ENCODE data around the gene SLC13A1. TPM values are rescaled to one million over a fixed set of nuclear protein-coding genes. Genes with fewer than 3 reads are reported as not detected.
"Not testable (repeated sequence)": the region's sequence is repeated elsewhere in the genome, so short reads cannot be mapped to it uniquely, and the experiment has no call there.

SLC13A1 gene
- total and polyA plus RNA-seq, 3 donors from 2014 or later = not detected

GRCh38 chr7:123096976-123097375 is 102.8 kb downstream of the SLC13A1 start:
- TF ChIP-seq POLR2A (IDR thresholded peaks at IDR 0.05) (no peak), CTCF (IDR thresholded peaks at IDR 0.05) (no peak)

GRCh38 chr7:123096434-123096833 is 103.3 kb downstream of the SLC13A1 start:
- Histone ChIP-seq H3K9me3 (no peaks in the 10 kb centered on the region), H3K36me3 (ENCODE audit: low read depth, missing control alignments) (no peaks in the 10 kb centered on the region), H3K27me3 (no peaks in the 10 kb centered on the region), H3K27ac (no peak overlapping the region), H3K4me1 (no peaks in the 10 kb centered on the region), H3K4me3 (no peak overlapping the region)
- no peak for TF ChIP-seq POLR2A (IDR thresholded peaks at IDR 0.05)
- no peak for TF ChIP-seq CTCF (IDR thresholded peaks at IDR 0.05)
- no peak for DNase-seq
- intact Hi-C loops (cut with DNase I; ENCODE audit: low total_unique reads) = no loop called here
- WGBS, 2 donors = 80 to 87% methylated on average over 1 of the region's 1 CpG

More at GRCh38 chr7:123096976-123097375, 102.8 kb downstream of the SLC13A1 start:
- Histone ChIP-seq H3K4me3 (no peak overlapping the region), H3K4me1 (no peaks in the 10 kb centered on the region), H3K27me3 (no peaks in the 10 kb centered on the region), H3K27ac (no peak overlapping the region), H3K36me3 (ENCODE audit: low read depth, missing control alignments) (no peaks in the 10 kb centered on the region), H3K9me3 (no peaks in the 10 kb centered on the region)
- intact Hi-C loops (cut with DNase I; ENCODE audit: low total_unique reads) = no loop called here
- 80 to 93% methylated on average over 1 of the region's 1 CpG for WGBS, 2 donors
- no peak for DNase-seq

- TF ChIP-seq CTCF (IDR thresholded peaks at IDR 0.05) = no peak
- TF ChIP-seq POLR2A (IDR thresholded peaks at IDR 0.05) = no peak
- Histone ChIP-seq H3K27me3 (no peaks in the 10 kb centered on the region), H3K36me3 (ENCODE audit: low read depth, missing control alignments) (no peaks in the 10 kb centered on the region), H3K4me3 (no peak overlapping the region), H3K9me3 (no peaks in the 10 kb centered on the region), H3K27ac (no peak overlapping the region), H3K4me1 (no peaks in the 10 kb centered on the region)
- WGBS, 2 donors = 76 to 94% methylated on average over 2 of the region's 2 CpGs
- intact Hi-C loops (cut with DNase I; ENCODE audit: low total_unique reads) = no loop called here
- DNase-seq = no peak
Observed at GRCh38 chr7:123090456-123090855, 109.3 kb downstream of the SLC13A1 start.

- 90 to 93% methylated on average over 1 of the region's 1 CpG for WGBS, 2 donors
- H3K36me3 ChIP-seq (ENCODE audit: low read depth, missing control alignments); H3K9me3 ChIP-seq; intact Hi-C loops (cut with DNase I; ENCODE audit: low total_unique reads); DNase-seq; H3K27me3 ChIP-seq; H3K27ac ChIP-seq; H3K4me3 ChIP-seq; H3K4me1 ChIP-seq: not testable (repeated sequence)
Observed at GRCh38 chr7:123086910-123087309, 112.9 kb downstream of the SLC13A1 start.

GRCh38 chr7:123084861-123085260 is 114.9 kb downstream of the SLC13A1 start:
- 87 to 91% methylated on average over 7 to 9 of the region's 9 CpGs for WGBS, 2 donors
- DNase-seq; H3K4me1 ChIP-seq; H3K9me3 ChIP-seq; H3K27me3 ChIP-seq; H3K4me3 ChIP-seq; H3K27ac ChIP-seq; intact Hi-C loops (cut with DNase I; ENCODE audit: low total_unique reads); H3K36me3 ChIP-seq (ENCODE audit: low read depth, missing control alignments): not testable (repeated sequence)

GRCh38 chr7:123079021-123079420 is 120.7 kb downstream of the SLC13A1 start:
- H3K27ac ChIP-seq = no peak overlapping the region
- H3K4me3 ChIP-seq = no peak overlapping the region
- whole genome bisulfite sequencing, 2 donors = 94 to 100% methylated on average over 1 of the region's 1 CpG
- H3K36me3 ChIP-seq (ENCODE audit: low read depth, missing control alignments) = no peaks in the 10 kb centered on the region
- H3K27me3 ChIP-seq = no peaks in the 10 kb centered on the region
- intact Hi-C loops (cut with DNase I; ENCODE audit: low total_unique reads) = no loop called here
- no peaks in the 10 kb centered on the region for H3K4me1 ChIP-seq
- DNase-seq = no peak
- TF ChIP-seq CTCF (IDR thresholded peaks at IDR 0.05) (no peak), POLR2A (IDR thresholded peaks at IDR 0.05) (no peak)
- H3K9me3 ChIP-seq = no peaks in the 10 kb centered on the region
